Stimulated activated naive B cell treated with anti-CD40 and anti-IgM and Interleukin-4, amounts not matched to agents 10 μg/mL and 1 μg/mL and 100 μg/mL, for 72 hours (primary cell): ENCODE measurements around the gene CACHD1.

Experiments used
- ATAC-seq, 2 donors: fragments of 150-1000 bp; cut with Tn5 transposase; replicated peaks; 2 replicates each; pipeline ENCODE4 v1.10.0; 2021; ENCODE audit warnings: moderate library complexity in 1 of 2
- DNase-seq: peaks from one replicate; pipeline ENCODE4 v3.0.0; 2021
- H3K27ac Mint-ChIP-seq: one replicate; pipeline ENCODE4 v1.8.0; 2022; ENCODE audit warnings: mild to moderate bottlenecking, mixed read lengths
- H3K27me3 Mint-ChIP-seq, 2 donors: one replicate each; pipeline ENCODE4 v1.8.0; 2022; ENCODE audit warnings: mixed read lengths in 2 of 2
- H3K36me3 Mint-ChIP-seq, 2 donors: one replicate each; pipeline ENCODE4 v1.8.0; 2022; ENCODE audit warnings: mixed read lengths in 2 of 2, mild to moderate bottlenecking in 1 of 2
- H3K4me1 Mint-ChIP-seq, 2 donors: one replicate each; pipeline ENCODE4 v1.8.0; 2022; ENCODE audit warnings: mixed read lengths in 2 of 2, mild to moderate bottlenecking in 1 of 2
- H3K4me3 Mint-ChIP-seq, 2 donors: one replicate each; pipeline ENCODE4 v1.8.0; 2022; ENCODE audit warnings: mild to moderate bottlenecking in 2 of 2, mixed read lengths in 2 of 2, moderate library complexity in 1 of 2
- H3K9me3 Mint-ChIP-seq, 2 donors: one replicate each; pipeline ENCODE4 v1.8.0; 2022; ENCODE audit warnings: mixed read lengths in 2 of 2, mild to moderate bottlenecking in 1 of 2

The CACHD1 gene

GRCh38 chr1:64654519-64655341 lies 184.8 kb downstream of the CACHD1 start:
- Mint-ChIP-seq H3K4me1 (no peaks in the 10 kb centered on the region), H3K9me3 (peaks cover 0 to 2% of the 10 kb centered on the region in 2 donors), H3K36me3 (no peaks in the 10 kb centered on the region), H3K27ac (no peak overlapping the region), H3K27me3 (peaks cover 0 to 5% of the 10 kb centered on the region in 2 donors), H3K4me3 (no peak overlapping the region)
- ATAC-seq, result no peak
- no peak for DNase-seq

- DNase-seq (no peak), ATAC-seq (no peak)
- no peak overlapping the region for H3K4me3 Mint-ChIP-seq
- H3K4me1 Mint-ChIP-seq, result no peaks in the 10 kb centered on the region
- no peak overlapping the region for H3K27ac Mint-ChIP-seq
- no peaks in the 10 kb centered on the region for H3K36me3 Mint-ChIP-seq
- H3K27me3 Mint-ChIP-seq, result peaks cover 0 to 5% of the 10 kb centered on the region in 2 donors
- H3K9me3 Mint-ChIP-seq, result peaks cover 0 to 2% of the 10 kb centered on the region in 2 donors
These were observed 185.9 kb downstream of the CACHD1 start for GRCh38 chr1:64655861-64656260.

GRCh38 chr1:64659478-64660138 lies 189.7 kb downstream of the CACHD1 start:
- Mint-ChIP-seq H3K27me3 (peaks cover 0 to 5% of the 10 kb centered on the region in 2 donors), H3K36me3 (no peaks in the 10 kb centered on the region), H3K9me3 (no peaks in the 10 kb centered on the region), H3K27ac (no peak overlapping the region), H3K4me1 (no peaks in the 10 kb centered on the region), H3K4me3 (no peak overlapping the region)
- DNase-seq (no peak), ATAC-seq (no peak)

GRCh38 chr1:64663668-64664067 lies 193.7 kb downstream of the CACHD1 start:
- DNase-seq, result no peak
- Mint-ChIP-seq H3K9me3 (no peaks in the 10 kb centered on the region), H3K4me3 (no peak overlapping the region), H3K27ac (no peak overlapping the region), H3K36me3 (no peaks in the 10 kb centered on the region), H3K27me3 (peaks cover 0 to 5% of the 10 kb centered on the region in 2 donors), H3K4me1 (no peaks in the 10 kb centered on the region)
- ATAC-seq, result peak; percentile 42 to 47

GRCh38 chr1:64664299-64664698 lies 194.4 kb downstream of the CACHD1 start:
- H3K27ac Mint-ChIP-seq, result no peak overlapping the region
- no peaks in the 10 kb centered on the region for H3K9me3 Mint-ChIP-seq
- DNase-seq, result no peak
- ATAC-seq, result no peak
- H3K4me1 Mint-ChIP-seq, result no peaks in the 10 kb centered on the region
- no peak overlapping the region for H3K4me3 Mint-ChIP-seq
- no peaks in the 10 kb centered on the region for H3K27me3 Mint-ChIP-seq
- H3K36me3 Mint-ChIP-seq, result no peaks in the 10 kb centered on the region

- no peak for ATAC-seq
- no peak overlapping the region for H3K27ac Mint-ChIP-seq
- no peaks in the 10 kb centered on the region for H3K27me3 Mint-ChIP-seq
- no peaks in the 10 kb centered on the region for H3K4me1 Mint-ChIP-seq
- DNase-seq, result no peak
- H3K4me3 Mint-ChIP-seq, result no peak overlapping the region
- H3K9me3 Mint-ChIP-seq, result no peaks in the 10 kb centered on the region
- H3K36me3 Mint-ChIP-seq, result no peaks in the 10 kb centered on the region
These were observed 199.3 kb downstream of the CACHD1 start for GRCh38 chr1:64669098-64669675.

- H3K4me1 Mint-ChIP-seq, result no peaks in the 10 kb centered on the region
These were observed 205.9 kb downstream of the CACHD1 start for GRCh38 chr1:64675718-64676345.

GRCh38 chr1:64676386-64676785 lies 206.5 kb downstream of the CACHD1 start:
- no peaks in the 10 kb centered on the region for H3K4me1 Mint-ChIP-seq
- no peak for ATAC-seq
- H3K36me3 Mint-ChIP-seq, result no peaks in the 10 kb centered on the region
- no peak overlapping the region for H3K4me3 Mint-ChIP-seq
- H3K27me3 Mint-ChIP-seq, result no peaks in the 10 kb centered on the region
- no peak for DNase-seq
- no peak overlapping the region for H3K27ac Mint-ChIP-seq
- no peaks in the 10 kb centered on the region for H3K9me3 Mint-ChIP-seq

More at GRCh38 chr1:64675718-64676345, 205.9 kb downstream of the CACHD1 start:
- H3K9me3 Mint-ChIP-seq, result no peaks in the 10 kb centered on the region
- H3K4me3 Mint-ChIP-seq, result no peak overlapping the region
- no peak for DNase-seq
- no peak overlapping the region for H3K27ac Mint-ChIP-seq
- ATAC-seq, result no peak
- H3K36me3 Mint-ChIP-seq, result no peaks in the 10 kb centered on the region
- H3K27me3 Mint-ChIP-seq, result no peaks in the 10 kb centered on the region

GRCh38 chr1:64677532-64677931 lies 207.6 kb downstream of the CACHD1 start:
- Mint-ChIP-seq H3K9me3 (no peaks in the 10 kb centered on the region), H3K36me3 (no peaks in the 10 kb centered on the region), H3K27me3 (no peaks in the 10 kb centered on the region), H3K4me1 (no peaks in the 10 kb centered on the region), H3K27ac (no peak overlapping the region), H3K4me3 (no peak overlapping the region)
- ATAC-seq (no peak), DNase-seq (no peak)

GRCh38 chr1:64678366-64678765 lies 208.4 kb downstream of the CACHD1 start:
- Mint-ChIP-seq H3K36me3 (no peaks in the 10 kb centered on the region), H3K27ac (no peak overlapping the region)
- no peak for ATAC-seq

GRCh38 chr1:64679177-64679576 lies 209.2 kb downstream of the CACHD1 start:
- Mint-ChIP-seq H3K4me1 (no peaks in the 10 kb centered on the region), H3K27ac (no peak overlapping the region), H3K27me3 (no peaks in the 10 kb centered on the region), H3K9me3 (no peaks in the 10 kb centered on the region), H3K4me3 (no peak overlapping the region), H3K36me3 (no peaks in the 10 kb centered on the region)
- DNase-seq (no peak), ATAC-seq (no peak)

More at GRCh38 chr1:64678366-64678765, 208.4 kb downstream of the CACHD1 start:
- Mint-ChIP-seq H3K4me1 (no peaks in the 10 kb centered on the region), H3K9me3 (no peaks in the 10 kb centered on the region), H3K4me3 (no peak overlapping the region), H3K27me3 (no peaks in the 10 kb centered on the region)
- no peak for DNase-seq

- Mint-ChIP-seq H3K9me3 (no peaks in the 10 kb centered on the region), H3K27me3 (no peaks in the 10 kb centered on the region), H3K27ac (no peak overlapping the region), H3K4me1 (no peaks in the 10 kb centered on the region), H3K36me3 (no peaks in the 10 kb centered on the region), H3K4me3 (no peak overlapping the region)
- ATAC-seq (no peak), DNase-seq (no peak)
These were observed 210.7 kb downstream of the CACHD1 start for GRCh38 chr1:64680599-64680998.

- H3K4me1 Mint-ChIP-seq, result no peaks in the 10 kb centered on the region
- no peaks in the 10 kb centered on the region for H3K9me3 Mint-ChIP-seq
- no peak for DNase-seq
- ATAC-seq, result no peak
- no peaks in the 10 kb centered on the region for H3K27me3 Mint-ChIP-seq
- no peak overlapping the region for H3K4me3 Mint-ChIP-seq
- no peaks in the 10 kb centered on the region for H3K36me3 Mint-ChIP-seq
- no peak overlapping the region for H3K27ac Mint-ChIP-seq
These were observed 211.1 kb downstream of the CACHD1 start for GRCh38 chr1:64681043-64681442.

- H3K9me3 Mint-ChIP-seq, result no peaks in the 10 kb centered on the region
- ATAC-seq, result no peak
- H3K27ac Mint-ChIP-seq, result no peak overlapping the region
- H3K4me3 Mint-ChIP-seq, result no peak overlapping the region
- no peaks in the 10 kb centered on the region for H3K4me1 Mint-ChIP-seq
- no peak for DNase-seq
- no peaks in the 10 kb centered on the region for H3K36me3 Mint-ChIP-seq
- H3K27me3 Mint-ChIP-seq, result no peaks in the 10 kb centered on the region
These were observed 213.5 kb downstream of the CACHD1 start for GRCh38 chr1:64683419-64683818.
